Esophagus squamous epithelium (tissue), 4 donors: ENCODE data around the gene UBE2O.

Source experiments
- CTCF ChIP-seq, 6 experiments: fragments of 450-650 bp in 4 of 6; fragments of 200-600 bp in 2 of 6; sonication (generic) in 2 of 6; IDR thresholded peaks; one replicate each; pipeline ENCODE4 v1.5.1; 2016 to 2019; ENCODE audit warnings: antibody characterized with exemption in 6 of 6, mild to moderate bottlenecking in 4 of 6, moderate library complexity in 4 of 6
- POLR2A ChIP-seq, 4 donors: fragments of 450-650 bp; IDR thresholded peaks; one replicate each; pipeline ENCODE4 v1.6.1; 2017; ENCODE audit warnings: antibody characterized with exemption in 4 of 4, mild to moderate bottlenecking in 4 of 4, moderate library complexity in 3 of 4

DNA sequence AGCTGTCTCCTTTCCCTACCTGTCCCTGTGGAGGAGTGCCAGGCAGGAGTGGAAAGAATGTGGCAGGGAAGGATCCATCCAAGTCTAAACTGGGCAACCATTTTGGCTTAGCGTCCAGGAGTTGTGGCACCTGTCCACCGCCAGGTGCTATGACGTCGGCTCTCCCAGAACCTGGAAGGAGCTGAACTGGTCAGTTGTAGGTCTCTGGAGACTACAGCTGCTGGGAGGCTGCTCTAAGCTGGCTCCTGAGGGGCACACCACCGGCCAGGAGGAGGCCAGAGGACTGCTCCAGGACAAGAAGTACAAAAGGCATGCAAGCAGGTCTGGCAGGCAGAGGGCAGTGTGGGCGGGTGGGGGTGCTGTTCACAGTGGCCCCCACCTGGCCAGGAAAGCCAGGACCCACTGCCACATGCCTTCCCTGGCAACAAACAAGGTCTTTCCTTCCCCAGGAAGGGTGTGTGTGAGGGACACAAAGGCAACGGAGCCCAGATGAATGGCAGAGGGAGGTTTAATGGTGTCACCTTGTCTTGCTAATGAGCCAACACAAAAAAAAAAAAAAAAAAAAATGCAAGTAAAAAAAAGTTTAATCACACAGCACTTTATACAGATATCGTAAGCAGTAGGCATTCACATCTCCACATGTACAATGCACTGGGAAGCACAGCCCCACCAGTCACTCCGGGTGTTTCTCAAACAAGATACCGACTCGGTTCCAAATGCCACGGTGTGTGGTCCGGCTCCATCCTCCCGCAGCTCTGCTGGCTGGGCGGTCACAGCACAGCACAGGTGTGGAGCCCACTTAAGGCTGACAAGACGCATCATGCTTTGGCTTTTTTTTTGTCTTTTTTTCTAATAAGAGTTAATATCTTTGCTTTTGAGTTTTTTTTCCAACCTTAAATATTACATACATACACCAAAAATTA, 63.7 kb downstream of the UBE2O start:
- no peak for TF ChIP-seq CTCF (IDR thresholded peaks at IDR 0.05)
- no peak for TF ChIP-seq POLR2A (IDR thresholded peaks at IDR 0.05)
